ENCODE measurements around the gene TOR2A. TPM values are rescaled to one million over a fixed set of nuclear protein-coding genes. Genes with fewer than 3 reads are reported as not detected.

The TOR2A gene
- total RNA-seq, 1 donor from 2014 or later = 17.3 TPM

DNA sequence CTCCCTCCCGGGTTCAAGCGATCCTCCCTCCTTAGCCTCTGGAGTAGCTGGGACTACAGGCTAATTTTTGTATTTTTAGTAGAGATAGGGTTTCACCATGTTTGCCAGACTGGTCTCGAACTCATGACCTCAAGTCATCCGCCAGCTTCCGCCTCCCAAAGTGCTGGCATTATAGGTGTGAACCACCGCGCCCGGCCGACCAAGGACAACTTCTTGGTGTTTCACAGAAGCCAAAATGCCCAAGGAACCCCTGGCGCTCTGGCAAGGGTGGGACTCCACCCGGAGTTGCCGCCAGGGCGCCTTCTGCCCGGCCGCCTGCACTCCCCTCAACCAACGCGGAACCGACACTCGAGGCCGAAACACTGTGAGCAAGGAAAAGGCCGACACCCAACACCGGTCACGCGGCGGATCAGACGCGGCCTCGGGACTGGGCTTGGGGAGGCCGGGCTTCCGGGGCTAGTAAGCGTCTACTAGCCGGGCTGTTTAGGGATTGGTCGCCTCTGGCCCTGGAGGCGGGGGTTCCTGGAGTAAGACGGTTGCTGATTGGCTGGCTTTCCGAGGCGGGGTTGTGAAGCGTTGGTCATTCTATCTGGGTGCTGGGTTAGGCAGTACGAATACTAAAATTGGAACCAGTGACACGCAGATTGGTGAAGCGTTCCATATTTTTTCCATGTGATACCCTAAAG, 36.0 kb downstream of the TOR2A start:
- peak; percentile 88 to 90 for DNase-seq (ENCODE audit: low spot score in 2 of 2, unreplicated experiment in 2 of 2)
- H3K9me3 Mint-ChIP-seq = no peaks in the 10 kb centered on the region
- peaks cover 1% of the 10 kb centered on the region for H3K36me3 Mint-ChIP-seq
- TF ChIP-seq, protein P1, sequence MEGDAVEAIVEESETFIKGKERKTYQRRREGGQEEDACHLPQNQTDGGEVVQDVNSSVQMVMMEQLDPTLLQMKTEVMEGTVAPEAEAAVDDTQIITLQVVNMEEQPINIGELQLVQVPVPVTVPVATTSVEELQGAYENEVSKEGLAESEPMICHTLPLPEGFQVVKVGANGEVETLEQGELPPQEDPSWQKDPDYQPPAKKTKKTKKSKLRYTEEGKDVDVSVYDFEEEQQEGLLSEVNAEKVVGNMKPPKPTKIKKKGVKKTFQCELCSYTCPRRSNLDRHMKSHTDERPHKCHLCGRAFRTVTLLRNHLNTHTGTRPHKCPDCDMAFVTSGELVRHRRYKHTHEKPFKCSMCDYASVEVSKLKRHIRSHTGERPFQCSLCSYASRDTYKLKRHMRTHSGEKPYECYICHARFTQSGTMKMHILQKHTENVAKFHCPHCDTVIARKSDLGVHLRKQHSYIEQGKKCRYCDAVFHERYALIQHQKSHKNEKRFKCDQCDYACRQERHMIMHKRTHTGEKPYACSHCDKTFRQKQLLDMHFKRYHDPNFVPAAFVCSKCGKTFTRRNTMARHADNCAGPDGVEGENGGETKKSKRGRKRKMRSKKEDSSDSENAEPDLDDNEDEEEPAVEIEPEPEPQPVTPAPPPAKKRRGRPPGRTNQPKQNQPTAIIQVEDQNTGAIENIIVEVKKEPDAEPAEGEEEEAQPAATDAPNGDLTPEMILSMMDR (IDR thresholded peaks at IDR 0.05; ENCODE audit: unreplicated experiment) = no peak
- peak overlapping the region; percentile 64 for H3K4me3 Mint-ChIP-seq
- H3K4me1 Mint-ChIP-seq = peaks cover 24% of the 10 kb centered on the region
- peak overlapping the region; percentile 86 for H3K27ac Mint-ChIP-seq
- H3K27me3 Mint-ChIP-seq (ENCODE audit: low read depth) = no peaks in the 10 kb centered on the region

DNA sequence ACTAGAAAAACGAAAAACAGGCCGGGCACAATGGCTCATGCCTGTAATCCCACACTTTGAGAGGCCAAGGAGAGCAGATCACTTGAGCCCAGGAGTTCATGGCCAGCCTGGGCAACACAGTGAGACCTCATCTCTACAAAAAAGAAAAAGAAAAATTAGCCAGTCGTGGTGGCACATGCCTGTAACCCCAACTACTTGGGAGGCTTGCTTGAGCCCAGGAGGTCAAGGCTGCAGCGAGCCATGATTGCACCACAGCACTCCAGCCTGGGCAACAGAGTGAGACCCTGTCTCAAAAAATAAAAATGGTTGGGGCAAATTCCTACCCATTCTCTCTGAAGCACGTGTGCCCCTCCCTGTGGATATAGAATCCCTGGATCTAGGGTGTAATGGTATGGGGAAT, 36.7 kb downstream of the TOR2A start:
- TF ChIP-seq, protein P1 (IDR thresholded peaks at IDR 0.05; ENCODE audit: unreplicated experiment) = no peak
- Mint-ChIP-seq H3K27me3 (ENCODE audit: low read depth) (no peaks in the 10 kb centered on the region), H3K27ac (no peak overlapping the region), H3K4me1 (peaks cover 24% of the 10 kb centered on the region), H3K4me3 (no peak overlapping the region), H3K36me3 (peaks cover 5% of the 10 kb centered on the region), H3K9me3 (no peaks in the 10 kb centered on the region)
- DNase-seq (ENCODE audit: low spot score in 2 of 2, unreplicated experiment in 2 of 2) = no peak

DNA sequence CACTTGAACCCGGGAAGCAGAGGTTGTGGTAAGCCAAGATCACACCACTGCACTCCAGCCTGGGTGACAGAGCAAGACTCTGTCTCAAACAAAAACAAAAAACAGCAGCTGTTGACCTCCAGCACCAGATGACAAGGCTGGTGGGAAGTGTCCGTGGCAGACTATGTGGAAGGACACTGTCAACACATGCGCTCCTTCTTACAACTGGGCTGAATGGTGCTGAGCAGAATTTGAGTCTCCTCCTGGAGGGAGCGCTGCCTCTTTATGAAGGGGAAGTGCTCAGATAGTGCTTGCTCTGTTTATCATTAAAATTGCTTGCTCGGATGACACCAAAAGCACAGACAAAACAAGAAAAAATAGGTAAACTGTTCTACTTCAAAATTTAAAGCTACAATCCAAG, 37.5 kb downstream of the TOR2A start:
- Mint-ChIP-seq H3K36me3 (peaks cover 7% of the 10 kb centered on the region), H3K4me3 (no peak overlapping the region), H3K4me1 (peaks cover 24% of the 10 kb centered on the region), H3K9me3 (no peaks in the 10 kb centered on the region), H3K27me3 (ENCODE audit: low read depth) (no peaks in the 10 kb centered on the region), H3K27ac (no peak overlapping the region)
- DNase-seq (ENCODE audit: low spot score in 2 of 2, unreplicated experiment in 2 of 2) = no peak
- TF ChIP-seq, protein P1 (IDR thresholded peaks at IDR 0.05; ENCODE audit: unreplicated experiment) = no peak

DNA sequence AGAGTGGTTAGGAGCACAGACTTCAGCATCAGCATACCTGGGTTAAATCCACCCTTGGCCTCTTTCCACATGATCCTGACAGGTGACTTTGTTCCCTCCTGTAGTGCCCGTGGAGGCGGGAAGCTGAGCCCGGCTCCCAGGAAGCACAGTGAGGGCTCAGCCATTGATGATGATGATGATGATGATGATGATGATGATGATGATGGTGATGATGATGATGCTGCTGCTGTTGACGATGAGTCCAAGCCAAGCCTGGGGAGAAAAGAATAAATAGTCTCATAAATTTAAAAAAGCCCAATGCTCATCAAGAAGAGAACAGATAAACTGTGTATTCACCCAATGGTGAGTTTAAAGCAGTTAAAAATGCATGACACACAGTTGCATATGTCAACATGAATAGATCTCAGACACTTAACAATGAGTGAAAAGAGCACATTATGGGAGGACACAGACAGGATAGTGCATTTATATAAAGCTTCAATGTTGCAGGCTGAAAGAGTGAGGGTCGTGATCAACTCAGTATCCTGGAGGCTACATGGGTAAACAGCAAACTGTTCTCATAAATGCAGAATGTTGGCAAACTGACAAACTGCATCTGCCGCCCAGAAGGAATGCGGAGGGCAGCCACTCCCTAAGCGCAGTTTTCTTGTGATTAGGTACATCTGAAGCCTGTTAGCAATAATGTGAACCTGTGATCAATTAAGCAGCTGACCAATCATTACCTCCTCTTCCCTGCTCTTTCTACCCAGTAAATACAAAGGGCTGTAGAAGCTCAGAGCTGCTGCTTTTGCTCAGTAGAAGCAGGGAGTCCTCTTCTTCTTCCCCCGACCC, 40.0 kb downstream of the TOR2A start:
- Mint-ChIP-seq H3K27me3 (ENCODE audit: low read depth) (no peaks in the 10 kb centered on the region), H3K4me3 (no peak overlapping the region), H3K4me1 (peaks cover 19% of the 10 kb centered on the region), H3K9me3 (no peaks in the 10 kb centered on the region), H3K36me3 (peaks cover 24% of the 10 kb centered on the region), H3K27ac (peak overlapping the region; percentile 78)
- TF ChIP-seq, protein P1 (IDR thresholded peaks at IDR 0.05; ENCODE audit: unreplicated experiment) = no peak
- DNase-seq (ENCODE audit: low spot score in 2 of 2, unreplicated experiment in 2 of 2) = no peak

DNA sequence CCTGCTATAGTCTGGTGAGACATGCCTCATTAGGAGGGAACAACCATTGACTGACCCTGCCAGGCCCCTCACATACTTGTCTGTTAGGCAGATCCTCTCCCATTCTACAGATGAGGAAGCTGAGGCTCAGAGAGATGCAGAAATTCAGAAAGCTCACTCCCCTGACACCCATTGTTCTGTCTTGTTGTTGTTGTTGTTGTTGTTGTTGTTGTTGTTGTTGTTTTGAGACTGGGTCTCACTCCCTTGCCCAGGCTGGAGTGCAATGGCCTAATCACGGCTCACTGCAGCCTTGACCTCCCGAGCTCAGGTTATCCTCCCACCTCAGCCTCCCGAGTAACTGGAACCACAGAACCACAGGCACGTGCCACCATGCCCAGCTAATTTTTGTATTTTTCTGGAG, 41.4 kb downstream of the TOR2A start:
- TF ChIP-seq, protein P1 (IDR thresholded peaks at IDR 0.05; ENCODE audit: unreplicated experiment) = no peak

More for the DNA sequence above, 41.4 kb downstream of the TOR2A start:
- Mint-ChIP-seq H3K36me3 (peaks cover 34% of the 10 kb centered on the region), H3K4me3 (no peak overlapping the region), H3K4me1 (peaks cover 11% of the 10 kb centered on the region), H3K9me3 (no peaks in the 10 kb centered on the region), H3K27me3 (ENCODE audit: low read depth) (no peaks in the 10 kb centered on the region), H3K27ac (no peak overlapping the region)
- DNase-seq (ENCODE audit: low spot score in 2 of 2, unreplicated experiment in 2 of 2) = no peak

Data from mesothelial cell of epicardium (in vitro differentiated cells).